Measurements from ENCODE around the gene AHRR.
"Not testable (repeated sequence)": the region's sequence is repeated elsewhere in the genome, so short reads cannot be mapped to it uniquely, and the experiment has no call there.

AHRR gene

GRCh38 chr5:380701-381309, 59.3 kb downstream of the AHRR start:
- no peak for DNase-seq

GRCh38 chr5:383066-383465, 61.6 kb downstream of the AHRR start:
- no peak for DNase-seq

- DNase-seq = no peak
Measured at GRCh38 chr5:383621-384020, 62.1 kb downstream of the AHRR start.

GRCh38 chr5:384576-384975, 63.1 kb downstream of the AHRR start:
- not testable (repeated sequence) for DNase-seq

- DNase-seq = no peak
Measured at GRCh38 chr5:385321-385720, 63.8 kb downstream of the AHRR start.

GRCh38 chr5:386432-387341, 65.2 kb downstream of the AHRR start:
- no peak for DNase-seq

GRCh38 chr5:387491-388265, 66.2 kb downstream of the AHRR start:
- no peak for DNase-seq

GRCh38 chr5:388266-389196, 67.0 kb downstream of the AHRR start:
- DNase-seq = no peak

GRCh38 chr5:389197-389821, 67.8 kb downstream of the AHRR start:
- no peak for DNase-seq

GRCh38 chr5:389891-390622, 68.5 kb downstream of the AHRR start:
- DNase-seq = no peak

- no peak for DNase-seq
Measured at GRCh38 chr5:390623-391491, 69.3 kb downstream of the AHRR start.

GRCh38 chr5:392431-392988, 71.0 kb downstream of the AHRR start:
- DNase-seq = no peak

- no peak for DNase-seq
Measured at GRCh38 chr5:393846-394275, 72.3 kb downstream of the AHRR start.

GRCh38 chr5:394671-395155, 73.2 kb downstream of the AHRR start:
- DNase-seq = no peak

- DNase-seq = no peak
Measured at GRCh38 chr5:395156-395920, 73.8 kb downstream of the AHRR start.

- DNase-seq = no peak
Measured at GRCh38 chr5:395921-396530, 74.5 kb downstream of the AHRR start.

GRCh38 chr5:396531-396961, 75.0 kb downstream of the AHRR start:
- DNase-seq = no peak

GRCh38 chr5:398141-398474, 76.6 kb downstream of the AHRR start:
- not testable (repeated sequence) for DNase-seq
